Neural cell (in vitro differentiated cells): ENCODE measurements around the gene TBC1D23. TPM values are rescaled to one million over a fixed set of nuclear protein-coding genes. Genes with fewer than 3 reads are reported as not detected.

Source experiments
- H2AFZ ChIP-seq: fragments of 200-600, 300-800 bp; sonication (generic), shearing (Covaris generic); 2 replicates; pipeline ENCODE4 v1.6.0; 2014; ENCODE audit warnings: low read depth, mild to moderate bottlenecking, antibody characterized with exemption, low read length, moderate library complexity
- H3F3A ChIP-seq: fragments of 200-600 bp; shearing (Covaris generic); 2 replicates; pipeline ENCODE4 v1.6.1; 2016; ENCODE audit warnings: mild to moderate bottlenecking, moderate library complexity, mixed read lengths, antibody characterized with exemption, low read length; ENCODE audit not compliant: insufficient read depth, poor library complexity, severe bottlenecking
- H3K27ac ChIP-seq: fragments of 200-600, 300-800 bp; sonication (generic), shearing (Covaris generic); 2 replicates; pipeline ENCODE4 v1.5.1; 2014; ENCODE audit warnings: mild to moderate bottlenecking, low read length, moderate library complexity
- H3K27me3 ChIP-seq: fragments of 300-800, 200-600 bp; sonication (generic), shearing (Covaris generic); 2 replicates; pipeline ENCODE4 v1.6.0; 2014; ENCODE audit warnings: mild to moderate bottlenecking, low read depth, low read length, moderate library complexity; ENCODE audit not compliant: insufficient read depth
- H3K36me3 ChIP-seq: fragments of 300-800, 200-600 bp; sonication (generic), shearing (Covaris generic); 2 replicates; pipeline ENCODE4 v1.5.1; 2014; ENCODE audit warnings: mild to moderate bottlenecking, antibody characterized with exemption, low read length, moderate library complexity; ENCODE audit not compliant: insufficient read depth
- H3K4me2 ChIP-seq: fragments of 300-800, 200-600 bp; sonication (generic), shearing (Covaris generic); 2 replicates; pipeline ENCODE4 v1.6.0; 2014; ENCODE audit warnings: mild to moderate bottlenecking, low read length
- H3K4me3 ChIP-seq: fragments of 300-800, 200-600 bp; sonication (generic), shearing (Covaris generic); 2 replicates; pipeline ENCODE4 v1.5.1; 2014; ENCODE audit warnings: mild to moderate bottlenecking, low read length, moderate library complexity
- H3K79me2 ChIP-seq: fragments of 200-600 bp; shearing (Covaris generic); replicated peaks from 2 replicates; pipeline ENCODE4 v1.6.0; 2014; ENCODE audit warnings: mild to moderate bottlenecking, low read length, moderate library complexity; ENCODE audit not compliant: insufficient read depth
- H3K9ac ChIP-seq: fragments of 300-800, 200-600 bp; sonication (generic), shearing (Covaris generic); 2 replicates; pipeline ENCODE4 v1.6.1; 2016; ENCODE audit warnings: mild to moderate bottlenecking, low read length, mixed read lengths
- H3K9me2 ChIP-seq: fragments of 200-600 bp; shearing (Covaris generic); 2 replicates; pipeline ENCODE4 v1.6.1; 2016; ENCODE audit warnings: mild to moderate bottlenecking, low read length, mixed read lengths; ENCODE audit not compliant: insufficient read depth
- H3K9me3 ChIP-seq: fragments of 200-600, 300-800 bp; sonication (generic), shearing (Covaris generic); 2 replicates; pipeline ENCODE4 v1.6.1; 2016; ENCODE audit warnings: mild to moderate bottlenecking, mixed run types, low read length, moderate library complexity, mixed read lengths
- H4K20me1 ChIP-seq: fragments of 200-600 bp; shearing (Covaris generic); 2 replicates; pipeline ENCODE4 v1.6.1; 2016; ENCODE audit warnings: mild to moderate bottlenecking, mixed run types; ENCODE audit not compliant: insufficient read depth
- CTCF ChIP-seq: fragments of 450-650 bp; IDR thresholded peaks from 2 replicates; pipeline ENCODE4 v1.5.1; 2014; ENCODE audit warnings: antibody characterized with exemption, mild to moderate bottlenecking, moderate library complexity; ENCODE audit not compliant: poor library complexity, severe bottlenecking
- EP300 ChIP-seq: fragments of 450-650 bp; conservative IDR thresholded peaks from 2 replicates; pipeline ENCODE4 v1.6.1; 2014; ENCODE audit warnings: antibody characterized with exemption, mild to moderate bottlenecking, moderate library complexity; ENCODE audit not compliant: poor library complexity, severe bottlenecking
- EZH2 ChIP-seq: fragments of 200-600, 300-800 bp; shearing (Covaris generic), sonication (generic); IDR thresholded peaks from 2 replicates; pipeline ENCODE4 v1.6.1; 2014; ENCODE audit warnings: antibody characterized with exemption, low read length, borderline replicate concordance, mild to moderate bottlenecking; ENCODE audit not compliant: insufficient read depth, poor library complexity, severe bottlenecking
- MXI1 ChIP-seq: fragments of 450-650 bp; conservative IDR thresholded peaks from 2 replicates; pipeline ENCODE4 v1.6.1; 2014; ENCODE audit warnings: antibody characterized with exemption, mild to moderate bottlenecking; ENCODE audit not compliant: poor library complexity, severe bottlenecking
- POLR2AphosphoS5 ChIP-seq: IDR thresholded peaks from 2 replicates; pipeline ENCODE4 v1.6.1; 2012
- RAD21 ChIP-seq: fragments of 450-650 bp; conservative IDR thresholded peaks from 2 replicates; pipeline ENCODE4 v1.6.1; 2014; ENCODE audit warnings: antibody characterized with exemption, mild to moderate bottlenecking, moderate library complexity
- REST ChIP-seq: IDR thresholded peaks from 2 replicates; pipeline ENCODE4 v1.6.1; 2012; ENCODE audit warnings: borderline replicate concordance
- polyA plus RNA-seq: library from polyadenylated mRNA; depleted of rRNA; stranded (reverse); fragments of >200 nt; gene quantifications from 2 replicates; pipeline ENCODE4 v1.2.3, GENCODE V29; 2014

TBC1D23 gene
- polyA plus RNA-seq, 1 donor from 2014 or later: 51.3 TPM

GRCh38 chr3:100274361-100274760 lies 13.6 kb downstream of the TBC1D23 start:
- peaks cover 19% of the 10 kb centered on the region for H3K79me2 ChIP-seq
- TF ChIP-seq RAD21 (no peak), MXI1 (no peak), REST (no peak)

GRCh38 chr3:100277255-100277800 lies 16.5 kb downstream of the TBC1D23 start:
- H3F3A ChIP-seq: no peaks in the 10 kb centered on the region
- H3K4me2 ChIP-seq: no peak overlapping the region
- peaks cover 11% of the 10 kb centered on the region for H3K79me2 ChIP-seq
- H3K4me3 ChIP-seq: no peak overlapping the region
- TF ChIP-seq POLR2AphosphoS5: no peak
- no peak for TF ChIP-seq EZH2
- no peak for TF ChIP-seq CTCF
- no peak for TF ChIP-seq EP300
- TF ChIP-seq REST: no peak
- no peak overlapping the region for H2AFZ ChIP-seq
- H3K9me2 ChIP-seq: no peaks in the 10 kb centered on the region
- no peaks in the 10 kb centered on the region for H4K20me1 ChIP-seq
- H3K27me3 ChIP-seq: no peaks in the 10 kb centered on the region
- no peak overlapping the region for H3K27ac ChIP-seq
- H3K9ac ChIP-seq: no peak overlapping the region
- H3K36me3 ChIP-seq: no peaks in the 10 kb centered on the region
- no peaks in the 10 kb centered on the region for H3K9me3 ChIP-seq

More at GRCh38 chr3:100274361-100274760, 13.6 kb downstream of the TBC1D23 start:
- H3K9ac ChIP-seq: no peak overlapping the region
- no peak overlapping the region for H2AFZ ChIP-seq
- H3K27ac ChIP-seq: no peak overlapping the region
- no peak overlapping the region for H3K4me3 ChIP-seq
- no peaks in the 10 kb centered on the region for H3K9me3 ChIP-seq
- no peaks in the 10 kb centered on the region for H4K20me1 ChIP-seq
- H3K36me3 ChIP-seq: no peaks in the 10 kb centered on the region
- no peaks in the 10 kb centered on the region for H3K9me2 ChIP-seq
- H3K4me2 ChIP-seq: no peak overlapping the region
- no peaks in the 10 kb centered on the region for H3K27me3 ChIP-seq
- H3F3A ChIP-seq: no peaks in the 10 kb centered on the region
